GM12878 (cell line): ENCODE data around the gene KIF17. TPM values are rescaled to one million over a fixed set of nuclear protein-coding genes. Genes with fewer than 3 reads are reported as not detected.

Experiments used
- ATAC-seq: fragments of 200-7000 bp; cut with Tn5 transposase; 3 replicates; pipeline ENCODE4 v1.9.1; 2020; ENCODE audit warnings: mild to moderate bottlenecking, moderate library complexity
- BruUV-seq: library from RNA; stranded (reverse); fragments of 400-500 nt; replicated peaks from 2 replicates; lab custom pipeline; 2021; lab: Mats Ljungman, UMichigan
- CTCF ChIA-PET: fragments of 300-600 bp; sonication (Branson Sonifier 250); formaldehyde crosslinking; extraction: SDS; loops from one replicate; lab custom pipeline; 2021; ENCODE audit warnings: inconsistent platforms; lab: Yijun Ruan, JAX
- POLR2A ChIA-PET: fragments of 350-600 bp; formaldehyde crosslinking; extraction: SDS; loops from one replicate; lab custom pipeline; 2021; ENCODE audit warnings: inconsistent platforms; lab: Charles Lee
- RAD21 ChIA-PET: fragments of 300-600 bp; sonication (Branson Sonifier 250); formaldehyde crosslinking; loops from one replicate; lab custom pipeline; 2023; ENCODE audit warnings: antibody characterized with exemption; ENCODE audit not compliant: unreplicated experiment; lab: Charles Lee
- SMC1A ChIA-PET: fragments of 300-600 bp; sonication (Branson Sonifier 250); formaldehyde crosslinking; loops from one replicate; lab custom pipeline; 2023; ENCODE audit not compliant: unreplicated experiment, uncharacterized antibody; lab: Charles Lee
- DNase-seq: peaks from one replicate; pipeline ENCODE4 v3.0.0-alpha.2; 2011; ENCODE audit warnings: low read depth, low spot score
- FAIRE-seq: peaks from 3 replicates; lab custom pipeline; 2011; peaks lifted over from hg19 to GRCh38; lab: Jason Lieb, UNC
- H2AFZ ChIP-seq: 2 replicates; pipeline ENCODE4 v1.6.0; 2011; ENCODE audit warnings: low read depth, low read length, control low read depth; ENCODE audit not compliant: control insufficient read depth
- H3K27ac ChIP-seq: 2 replicates; pipeline ENCODE4 v1.5.1; 2011; ENCODE audit warnings: control low read depth; ENCODE audit not compliant: control insufficient read depth, insufficient read depth
- H3K27me3 ChIP-seq, 2 experiments: replicated peaks in 1 of 2; 2 replicates each; pipeline versions ENCODE4 v1.6.0 to v1.6.1; 2011; ENCODE audit warnings: low read length in 1 of 2; ENCODE audit not compliant: control insufficient read depth in 2 of 2, insufficient read depth in 2 of 2
- H3K36me3 ChIP-seq, 2 experiments: 2 replicates each; pipeline ENCODE4 v1.5.1; 2011; ENCODE audit warnings: low read length in 1 of 2; ENCODE audit not compliant: control insufficient read depth in 2 of 2, insufficient read depth in 2 of 2
- H3K4me1 ChIP-seq: 2 replicates; pipeline ENCODE4 v1.6.1; 2011; ENCODE audit warnings: mild to moderate bottlenecking, low read length, moderate library complexity, mixed read lengths; ENCODE audit not compliant: control insufficient read depth, insufficient read depth
- H3K4me2 ChIP-seq: 2 replicates; pipeline ENCODE4 v1.6.0; 2011; ENCODE audit warnings: control low read depth; ENCODE audit not compliant: control insufficient read depth, insufficient read depth
- H3K4me3 ChIP-seq: fragments of 200-600 bp; sonication (generic); 2 replicates; pipeline ENCODE4 v1.5.1; 2016
- H3K79me2 ChIP-seq: 2 replicates; pipeline ENCODE4 v1.6.0; 2011; ENCODE audit warnings: low read length; ENCODE audit not compliant: control insufficient read depth, insufficient read depth
- H3K9ac ChIP-seq: 2 replicates; pipeline ENCODE4 v1.8.0; 2011; ENCODE audit warnings: low read length, control low read depth, mixed read lengths; ENCODE audit not compliant: control insufficient read depth, insufficient read depth
- H3K9me3 ChIP-seq: replicated peaks from 3 replicates; pipeline ENCODE4 v1.5.1; 2011; ENCODE audit warnings: mild to moderate bottlenecking, low read length; ENCODE audit not compliant: control insufficient read depth, insufficient read depth
- H4K20me1 ChIP-seq: 2 replicates; pipeline ENCODE4 v1.6.0; 2011; ENCODE audit not compliant: control insufficient read depth, insufficient read depth
- BACH1 ChIP-seq: fragments of 450-650 bp; IDR thresholded peaks from 2 replicates; pipeline ENCODE4 v1.6.1; 2017; ENCODE audit warnings: mild to moderate bottlenecking, borderline replicate concordance
- CREM ChIP-seq: IDR thresholded peaks from 2 replicates; pipeline ENCODE4 v1.6.1; 2014; ENCODE audit warnings: antibody characterized with exemption, low read depth
- IKZF1 ChIP-seq: fragments of 450-650 bp; conservative IDR thresholded peaks from 2 replicates; pipeline ENCODE4 v1.6.1; 2017; ENCODE audit warnings: antibody characterized with exemption, mild to moderate bottlenecking
- NR2C1 ChIP-seq: fragments of 450-650 bp; IDR thresholded peaks from 2 replicates; pipeline ENCODE4 v1.6.1; 2017; ENCODE audit warnings: antibody characterized with exemption, mild to moderate bottlenecking, moderate library complexity
- SIX5 ChIP-seq: IDR thresholded peaks from 2 replicates; pipeline ENCODE4 v1.6.1; 2011; ENCODE audit warnings: mild to moderate bottlenecking, low read depth, low read length, moderate library complexity; ENCODE audit not compliant: severe bottlenecking
- SP1 ChIP-seq: IDR thresholded peaks from one replicate; pipeline ENCODE4 v1.6.1; 2011; ENCODE audit warnings: low read depth, low read length
- WGBS: methylation state at CpG from one replicate; pipeline ENCODE4 v1.1.6; 2016; ENCODE audit warnings: low lambda C conversion rate; ENCODE audit not compliant: insufficient replicate concordance, insufficient coverage; ENCODE audit errors: missing lambda C conversion rate; 5-methylcytosine and 5-hydroxymethylcytosine counted together
- in situ Hi-C: fragments of 300-500 bp; cut with MboI; formaldehyde crosslinking; loops from 9 replicates; pipeline ENCODE4 v1.14.3; 2018; ENCODE audit warnings: mixed read lengths
- intact Hi-C: fragments of 100-400 bp; cut with micrococcal nuclease; formaldehyde crosslinking; loops from one replicate; pipeline ENCODE4 v1.14.2; 2022; ENCODE audit not compliant: unreplicated experiment
- polyA plus RNA-seq, 11 experiments: library from polyadenylated mRNA; depleted of rRNA in 4 of 11; unstranded in 6 of 11; stranded (reverse) in 5 of 11; fragments of >200 nt; fragmentation: Nextera tagmentation in 4 of 11; fragmentation: Illumina TruSeq in 1 of 11; extraction: Ambion mirVana in 4 of 11; extraction: Trizol in 1 of 11; gene quantifications; 1 replicate in 1 of 11; 2 replicates in 10 of 11; pipeline versions ENCODE4 v1.2.1 to v1.2.3, GENCODE V29; 2011 to 2016; ENCODE audit warnings: inconsistent platforms in 2 of 11, missing spikeins in 2 of 11, low read depth in 1 of 11
- total RNA-seq, 4 experiments: library from RNA; depleted of rRNA in 3 of 4; stranded (reverse); fragments of >200 nt in 3 of 4; fragmentation: Illumina TruSeq in 1 of 4; extraction: Trizol in 1 of 4; gene quantifications; 2 replicates each; pipeline versions ENCODE4 v1.2.1 to v1.2.3, GENCODE V29; 2013 to 2021
- TF ChIP-seq, protein P1 (sequence below): fragments of 450-650 bp; conservative IDR thresholded peaks from 2 replicates; pipeline ENCODE4 v1.6.1; 2017; ENCODE audit warnings: mild to moderate bottlenecking, moderate library complexity

The KIF17 gene
- total and polyA plus RNA-seq, 10 of the 15 experiments (the other 5 are each of a cell fraction or from before 2014, with no cell fraction given), result 0.01 to 0.10 (median 0.03) TPM; not detected in 7

DNA sequence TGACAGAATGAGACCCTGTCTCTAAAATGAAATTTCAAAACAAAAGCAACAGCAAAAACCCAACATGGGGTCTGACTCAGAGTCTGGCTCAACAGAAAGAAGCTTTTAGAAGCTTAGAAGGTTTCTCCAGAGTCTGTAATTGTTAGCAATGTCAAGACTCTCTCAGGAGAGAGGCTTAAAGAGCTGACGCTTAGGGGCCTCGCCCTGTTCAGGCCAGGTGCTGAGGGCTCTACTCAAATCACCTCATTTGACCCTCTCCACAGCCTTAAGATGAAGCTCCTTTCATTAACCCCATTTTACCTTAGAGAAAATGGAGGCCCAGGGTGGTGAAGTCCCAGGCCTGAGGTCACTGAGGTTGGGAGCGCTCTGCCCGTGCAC, 5.3 kb upstream of the KIF17 start:
- H3K4me2 ChIP-seq, result no peak overlapping the region
- ChIA-PET CTCF (no interaction called here), RAD21 (no interaction called here), POLR2A (no interaction called here), SMC1A (no interaction called here)
- DNase-seq (no peak), ATAC-seq (no peak), FAIRE-seq (no peak)
- BruUV-seq, result no TSS peak
- WGBS, result 66% methylated on average over 4 of the region's 4 CpGs
- H3K36me3 ChIP-seq, result no peaks in the 10 kb centered on the region
- H3K27me3 ChIP-seq, result peaks cover 0 to 2% of the 10 kb centered on the region in 2 experiments; a peak in 1 of 4 replicates
- no peaks in the 10 kb centered on the region for H3K79me2 ChIP-seq
- H2AFZ ChIP-seq, result no peak overlapping the region
- TF ChIP-seq NR2C1 (no peak), SP1 (no peak), CREM (no peak), SIX5 (no peak), IKZF1 (no peak), BACH1 (no peak)
- TF ChIP-seq, protein P1, sequence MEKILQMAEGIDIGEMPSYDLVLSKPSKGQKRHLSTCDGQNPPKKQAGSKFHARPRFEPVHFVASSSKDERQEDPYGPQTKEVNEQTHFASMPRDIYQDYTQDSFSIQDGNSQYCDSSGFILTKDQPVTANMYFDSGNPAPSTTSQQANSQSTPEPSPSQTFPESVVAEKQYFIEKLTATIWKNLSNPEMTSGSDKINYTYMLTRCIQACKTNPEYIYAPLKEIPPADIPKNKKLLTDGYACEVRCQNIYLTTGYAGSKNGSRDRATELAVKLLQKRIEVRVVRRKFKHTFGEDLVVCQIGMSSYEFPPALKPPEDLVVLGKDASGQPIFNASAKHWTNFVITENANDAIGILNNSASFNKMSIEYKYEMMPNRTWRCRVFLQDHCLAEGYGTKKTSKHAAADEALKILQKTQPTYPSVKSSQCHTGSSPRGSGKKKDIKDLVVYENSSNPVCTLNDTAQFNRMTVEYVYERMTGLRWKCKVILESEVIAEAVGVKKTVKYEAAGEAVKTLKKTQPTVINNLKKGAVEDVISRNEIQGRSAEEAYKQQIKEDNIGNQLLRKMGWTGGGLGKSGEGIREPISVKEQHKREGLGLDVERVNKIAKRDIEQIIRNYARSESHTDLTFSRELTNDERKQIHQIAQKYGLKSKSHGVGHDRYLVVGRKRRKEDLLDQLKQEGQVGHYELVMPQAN, result no peak
- intact Hi-C loops, result no loop called here
- no peak overlapping the region for H3K4me3 ChIP-seq
- no peaks in the 10 kb centered on the region for H4K20me1 ChIP-seq
- no peaks in the 10 kb centered on the region for H3K9me3 ChIP-seq
- H3K4me1 ChIP-seq, result no peaks in the 10 kb centered on the region
- no peak overlapping the region for H3K27ac ChIP-seq
- no peak overlapping the region for H3K9ac ChIP-seq
- in situ Hi-C loops, result no loop called here
